ENCODE results near the gene MIB1.

DNA sequence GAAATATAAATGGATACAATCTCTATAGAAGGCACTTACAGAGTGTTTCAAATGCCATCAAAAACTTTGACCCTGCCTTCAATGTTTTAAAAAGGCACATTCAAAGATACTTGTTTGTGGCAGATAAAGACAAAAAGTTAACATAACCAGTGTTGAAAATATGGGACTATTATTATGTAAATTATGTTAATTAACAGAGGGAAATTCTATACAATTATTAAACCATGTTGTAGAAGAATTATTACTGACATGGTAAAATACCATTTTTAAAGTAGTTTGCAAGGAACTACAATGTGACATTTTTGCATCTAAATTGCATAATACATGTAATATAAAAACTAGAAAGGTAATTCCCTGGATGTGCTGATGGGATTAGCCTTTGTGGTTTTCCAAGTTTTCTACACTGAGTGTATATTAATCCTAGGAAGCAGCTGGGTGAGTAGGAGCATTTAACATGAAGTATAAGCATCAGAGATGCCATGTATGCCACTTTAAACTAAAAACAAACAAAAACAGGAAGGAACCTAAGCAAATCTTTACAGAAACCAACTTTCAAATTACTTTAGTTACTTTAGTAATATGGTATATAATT is 21.7 kb downstream of the MIB1 start:
- TF ChIP-seq, protein P1, sequence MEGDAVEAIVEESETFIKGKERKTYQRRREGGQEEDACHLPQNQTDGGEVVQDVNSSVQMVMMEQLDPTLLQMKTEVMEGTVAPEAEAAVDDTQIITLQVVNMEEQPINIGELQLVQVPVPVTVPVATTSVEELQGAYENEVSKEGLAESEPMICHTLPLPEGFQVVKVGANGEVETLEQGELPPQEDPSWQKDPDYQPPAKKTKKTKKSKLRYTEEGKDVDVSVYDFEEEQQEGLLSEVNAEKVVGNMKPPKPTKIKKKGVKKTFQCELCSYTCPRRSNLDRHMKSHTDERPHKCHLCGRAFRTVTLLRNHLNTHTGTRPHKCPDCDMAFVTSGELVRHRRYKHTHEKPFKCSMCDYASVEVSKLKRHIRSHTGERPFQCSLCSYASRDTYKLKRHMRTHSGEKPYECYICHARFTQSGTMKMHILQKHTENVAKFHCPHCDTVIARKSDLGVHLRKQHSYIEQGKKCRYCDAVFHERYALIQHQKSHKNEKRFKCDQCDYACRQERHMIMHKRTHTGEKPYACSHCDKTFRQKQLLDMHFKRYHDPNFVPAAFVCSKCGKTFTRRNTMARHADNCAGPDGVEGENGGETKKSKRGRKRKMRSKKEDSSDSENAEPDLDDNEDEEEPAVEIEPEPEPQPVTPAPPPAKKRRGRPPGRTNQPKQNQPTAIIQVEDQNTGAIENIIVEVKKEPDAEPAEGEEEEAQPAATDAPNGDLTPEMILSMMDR (IDR thresholded peaks at IDR 0.05; ENCODE audit: low read length) = no peak
- no peak for TF ChIP-seq EZH2 (IDR thresholded peaks at IDR 0.05; ENCODE audit: borderline replicate concordance, low read length)

Measured in OCI-LY1 (cell line).